ENCODE results near the gene PABPN1L.

PABPN1L gene, protein sequence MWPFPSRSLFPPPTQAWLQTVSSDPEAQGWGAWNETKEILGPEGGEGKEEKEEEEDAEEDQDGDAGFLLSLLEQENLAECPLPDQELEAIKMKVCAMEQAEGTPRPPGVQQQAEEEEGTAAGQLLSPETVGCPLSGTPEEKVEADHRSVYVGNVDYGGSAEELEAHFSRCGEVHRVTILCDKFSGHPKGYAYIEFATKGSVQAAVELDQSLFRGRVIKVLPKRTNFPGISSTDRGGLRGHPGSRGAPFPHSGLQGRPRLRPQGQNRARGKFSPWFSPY

DNA sequence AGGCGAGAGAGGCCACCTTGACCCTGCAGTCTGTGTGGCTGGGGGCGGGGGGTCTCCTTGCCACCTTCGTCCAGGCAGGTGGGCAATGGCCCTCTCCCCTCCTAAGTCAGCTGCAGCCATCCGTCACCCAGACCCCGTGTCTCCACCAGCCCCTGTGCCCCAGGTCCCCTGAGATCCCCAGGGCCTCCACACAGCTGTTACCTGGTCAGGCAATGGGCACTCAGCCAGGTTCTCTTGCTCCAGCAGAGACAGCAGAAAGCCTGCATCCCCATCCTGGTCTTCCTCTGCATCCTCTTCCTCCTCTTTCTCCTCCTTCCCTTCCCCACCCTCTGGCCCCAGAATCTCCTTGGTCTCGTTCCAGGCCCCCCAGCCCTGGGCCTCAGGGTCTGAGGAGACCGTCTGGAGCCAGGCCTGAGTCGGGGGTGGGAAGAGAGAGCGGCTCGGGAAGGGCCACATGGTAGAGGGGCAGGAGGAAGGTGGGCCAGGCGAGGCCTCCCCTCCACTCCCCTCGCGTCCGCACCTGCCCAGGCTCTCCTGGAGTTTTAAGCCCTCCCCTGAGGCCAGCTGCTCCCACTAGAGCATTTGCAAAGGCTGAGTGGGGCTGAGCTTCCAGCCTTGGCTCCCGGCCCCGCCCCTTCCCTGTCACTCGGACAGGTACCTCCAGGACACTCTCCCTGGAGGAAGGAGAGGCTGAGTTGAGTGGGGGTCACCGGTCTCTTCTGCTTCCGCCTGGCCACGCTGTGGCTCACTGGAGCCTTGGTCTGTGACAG, at the start of gene PABPN1L:
Gene PABPN1L, minus strand, starts transcription at position 510 of the 770 bp plus-strand sequence. Its CDS starts 54 bp downstream, at position 456.
- DNase-seq = no peak

DNA sequence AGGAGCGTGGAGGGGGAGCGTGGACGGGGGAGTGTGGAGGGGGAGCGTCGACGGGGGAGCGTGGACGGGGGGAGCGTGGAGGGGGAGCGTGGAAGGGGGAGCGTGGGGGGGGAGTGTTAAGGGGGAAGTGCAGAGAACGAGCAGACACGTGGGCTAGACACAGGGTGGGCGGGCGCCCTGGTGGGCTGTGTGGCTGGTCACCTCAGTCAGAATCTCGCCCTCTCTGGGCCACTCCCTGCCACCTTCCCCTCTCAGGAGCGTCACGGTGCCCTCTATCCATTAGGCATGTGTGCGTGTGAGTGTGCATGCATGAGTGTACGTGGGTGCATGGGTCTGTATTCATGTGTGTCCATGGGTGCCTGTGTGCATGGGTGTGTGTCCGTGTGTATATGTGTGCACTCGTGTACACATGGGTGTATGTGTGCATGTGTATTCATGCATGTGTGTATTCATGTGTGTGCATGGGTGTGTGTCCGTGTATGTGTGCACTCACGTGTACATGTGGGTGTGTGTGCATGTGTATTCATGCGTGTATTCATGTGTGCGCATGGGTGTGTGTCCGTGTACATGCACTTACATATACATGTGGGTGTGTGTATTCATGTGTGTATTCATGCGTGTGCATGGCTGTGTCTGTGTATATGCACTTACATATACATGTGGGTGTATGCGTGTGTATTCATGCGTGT, 49.3 kb upstream of the PABPN1L start:
- DNase-seq = no peak

DNA sequence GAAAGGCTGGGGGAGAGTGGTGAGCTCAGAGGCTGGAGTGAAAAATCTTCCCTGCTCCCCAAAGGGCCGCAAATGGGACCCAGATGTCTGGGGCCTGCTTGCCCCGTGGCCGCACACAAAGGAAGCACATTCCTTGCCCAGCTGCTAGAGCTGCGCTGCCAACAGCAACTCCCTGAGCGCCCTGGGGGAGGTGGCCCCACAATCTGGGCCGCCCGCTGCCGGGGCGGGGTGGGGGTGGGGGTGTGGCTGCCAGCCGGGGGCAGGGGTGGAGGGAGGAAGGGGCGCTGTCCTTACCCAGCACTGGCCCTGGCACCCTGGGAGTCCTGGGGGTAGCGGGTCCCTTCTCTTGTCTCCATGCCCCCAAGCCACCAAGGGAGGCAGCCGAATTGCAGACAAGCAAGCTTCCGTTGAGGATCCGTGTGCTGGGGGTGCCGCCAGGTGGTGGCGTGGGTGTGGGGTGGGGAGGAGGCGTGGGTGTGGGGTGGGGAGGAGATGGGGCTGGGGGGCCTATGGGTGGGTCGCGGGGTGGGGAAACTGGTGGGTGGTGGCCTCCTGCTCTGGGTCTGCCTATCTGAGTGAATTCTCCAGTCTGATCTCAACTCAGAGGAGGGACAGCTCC, 48.4 kb upstream of the PABPN1L start:
- DNase-seq = no peak

DNA sequence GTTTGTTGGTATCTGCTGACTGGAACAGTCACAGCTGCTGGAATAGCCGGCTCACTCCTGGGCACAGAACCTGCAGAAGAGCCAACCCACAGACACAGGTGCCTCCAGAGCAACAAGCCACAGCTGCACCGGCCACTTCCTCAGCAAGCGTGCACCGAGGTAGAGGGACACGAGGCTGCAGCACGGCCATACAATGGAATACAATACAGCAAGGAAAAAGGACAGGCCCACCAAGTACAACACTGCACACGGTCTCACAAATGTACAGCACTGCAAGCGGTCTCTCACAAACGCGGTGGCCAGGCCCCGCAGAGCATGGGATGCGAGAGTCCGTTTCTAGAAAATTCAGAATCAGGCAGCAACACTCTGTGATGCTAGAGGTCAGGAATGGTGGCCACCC, 47.4 kb upstream of the PABPN1L start:
- no peak for DNase-seq

DNA sequence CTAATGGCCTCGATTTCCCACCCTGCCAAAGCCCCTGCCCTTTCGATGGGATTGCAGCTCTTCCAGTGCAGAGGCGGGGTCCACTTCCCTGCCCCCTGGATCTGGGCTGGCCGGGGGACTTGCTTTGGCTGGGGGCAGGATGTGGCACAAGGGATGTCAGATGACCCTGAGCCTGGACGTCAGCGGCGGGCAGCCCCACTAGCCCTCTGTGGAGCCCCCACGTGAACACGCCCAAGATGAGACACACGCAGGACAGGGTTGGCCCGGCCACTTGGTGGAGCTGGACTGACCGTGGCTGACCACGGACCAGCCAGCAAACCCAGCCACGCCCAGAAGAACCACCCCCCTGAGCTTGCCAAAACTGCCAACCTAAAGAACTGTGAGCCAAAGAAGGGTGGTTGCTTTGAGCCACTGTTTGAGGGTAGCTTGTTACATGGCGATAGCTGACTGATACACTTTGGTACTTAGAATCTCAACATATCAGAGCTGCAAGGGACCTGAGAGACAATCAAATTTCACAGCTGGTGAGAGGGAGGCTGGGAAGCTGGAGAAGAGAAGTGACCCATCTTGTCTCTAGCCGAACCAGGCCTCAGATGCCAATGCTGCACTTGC, 46.6 kb upstream of the PABPN1L start:
- no peak for DNase-seq

DNA sequence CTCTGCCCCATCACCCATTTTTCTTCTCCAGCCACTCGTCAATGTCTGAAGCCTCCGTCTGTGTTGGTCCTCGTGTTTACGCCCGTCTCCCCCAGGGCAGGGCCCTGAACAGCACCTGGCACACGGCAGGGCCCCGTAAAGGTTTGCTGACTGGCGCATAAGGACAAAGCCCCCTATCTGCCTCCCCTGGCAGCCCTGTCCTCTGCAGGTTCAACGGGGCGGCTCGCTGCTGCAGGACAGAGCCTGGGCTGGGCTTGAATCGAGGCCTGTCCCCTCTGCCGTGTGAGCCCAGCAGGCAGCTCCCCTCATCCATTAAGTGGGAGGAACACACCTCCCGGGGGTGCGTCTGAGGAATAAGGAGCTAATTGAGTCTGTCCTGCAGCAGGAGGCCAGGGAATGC, 46.1 kb upstream of the PABPN1L start:
- no peak for DNase-seq

DNA sequence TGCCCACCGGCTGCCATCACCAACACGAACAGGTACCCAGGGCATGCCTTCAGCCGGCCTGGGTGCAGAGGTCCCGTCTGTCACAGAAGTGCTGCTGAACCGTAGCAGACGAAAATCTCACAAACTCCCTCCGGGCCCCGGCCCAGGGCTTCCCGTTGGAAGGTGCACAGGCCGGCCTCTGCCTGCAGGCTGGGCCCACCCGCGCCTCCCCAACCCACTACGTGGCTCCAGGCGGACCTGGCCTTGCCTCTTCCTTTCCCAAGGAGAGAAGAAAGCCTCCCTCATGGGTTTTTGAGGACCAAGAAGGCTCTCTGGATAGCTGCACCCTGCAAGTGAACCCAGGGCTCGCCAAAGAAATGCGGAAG, 45.5 kb upstream of the PABPN1L start:
- no peak for DNase-seq

DNA sequence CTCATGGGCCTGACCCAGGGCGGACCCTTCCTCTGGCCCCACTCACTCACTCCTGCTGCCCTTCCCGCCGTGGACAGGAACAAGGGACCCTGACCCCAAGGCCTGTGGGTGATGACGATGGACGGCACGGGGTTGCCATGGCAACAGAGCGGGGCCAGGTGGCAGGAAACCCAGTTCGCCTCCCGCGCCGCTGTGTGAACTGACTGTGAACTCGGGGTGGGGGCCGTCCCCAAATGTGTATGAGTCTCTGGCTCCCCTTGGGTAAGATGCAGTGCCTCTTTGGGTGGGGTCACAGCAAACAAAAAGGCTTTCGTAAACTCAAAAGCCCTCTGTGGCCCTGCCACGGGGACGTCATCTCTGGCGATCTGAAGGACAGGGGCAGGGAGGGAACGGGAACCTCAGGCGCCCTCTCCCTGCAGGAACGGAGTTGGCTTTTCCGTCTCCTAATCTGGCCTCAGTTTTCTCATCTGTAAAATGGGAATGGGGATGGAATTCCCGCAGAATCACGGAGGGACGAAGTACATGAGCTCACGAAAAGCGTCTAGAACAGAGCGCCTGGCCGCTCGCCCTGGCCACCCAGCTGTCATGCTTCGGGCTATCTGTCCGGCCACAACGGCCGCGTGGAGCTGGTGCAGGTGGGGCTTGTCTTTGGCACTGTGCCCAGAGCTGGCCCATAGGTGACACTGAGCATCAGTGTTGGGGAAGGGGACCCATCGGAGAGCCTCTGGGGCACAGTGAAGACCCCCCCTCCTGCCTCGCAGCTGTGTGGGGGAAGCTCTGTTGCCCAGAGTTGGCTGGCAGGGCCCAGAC, 44.9 kb upstream of the PABPN1L start:
- no peak for DNase-seq

DNA sequence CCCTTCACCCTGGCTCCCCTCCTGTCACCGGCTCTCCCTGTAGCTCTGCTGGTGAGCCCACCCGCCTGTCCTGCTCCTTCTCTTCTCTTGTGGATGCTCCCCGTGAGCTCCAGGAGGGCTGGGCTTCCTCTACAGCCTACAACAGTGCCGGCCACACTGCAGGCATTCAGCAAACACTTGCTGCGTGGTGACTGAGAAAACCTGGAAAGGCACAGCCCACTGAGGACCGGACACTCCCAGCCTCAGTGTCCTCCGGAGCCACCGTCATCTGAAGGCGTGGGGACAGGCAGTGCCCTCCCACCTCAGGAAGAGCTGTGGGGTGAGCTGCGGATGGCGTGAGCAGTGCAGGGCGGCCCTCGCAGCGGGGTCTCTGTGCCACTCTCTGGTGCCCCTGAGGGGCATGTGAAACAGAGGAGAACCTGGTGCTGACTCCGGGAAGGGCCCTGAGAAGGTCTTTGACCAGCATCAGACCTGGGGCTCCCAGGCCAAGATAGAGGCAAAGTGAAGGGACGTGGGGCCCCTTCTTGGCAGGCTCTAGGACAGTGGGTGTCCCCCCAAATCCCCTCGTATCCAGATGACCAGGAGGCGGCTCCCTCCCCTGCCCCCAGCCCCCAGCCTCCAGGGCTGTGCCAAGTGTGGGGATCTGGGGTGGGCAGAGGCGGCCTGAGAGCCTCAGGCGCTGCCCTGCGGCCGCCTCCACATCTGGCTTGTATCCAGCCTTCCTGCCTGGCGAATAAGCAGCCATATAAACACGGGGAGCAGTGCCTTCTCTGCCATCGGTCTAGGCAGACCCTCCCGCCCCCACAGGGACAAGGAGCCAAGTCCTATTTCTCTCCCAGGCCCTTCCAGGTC, 44.0 kb upstream of the PABPN1L start:
- no peak for DNase-seq

DNA sequence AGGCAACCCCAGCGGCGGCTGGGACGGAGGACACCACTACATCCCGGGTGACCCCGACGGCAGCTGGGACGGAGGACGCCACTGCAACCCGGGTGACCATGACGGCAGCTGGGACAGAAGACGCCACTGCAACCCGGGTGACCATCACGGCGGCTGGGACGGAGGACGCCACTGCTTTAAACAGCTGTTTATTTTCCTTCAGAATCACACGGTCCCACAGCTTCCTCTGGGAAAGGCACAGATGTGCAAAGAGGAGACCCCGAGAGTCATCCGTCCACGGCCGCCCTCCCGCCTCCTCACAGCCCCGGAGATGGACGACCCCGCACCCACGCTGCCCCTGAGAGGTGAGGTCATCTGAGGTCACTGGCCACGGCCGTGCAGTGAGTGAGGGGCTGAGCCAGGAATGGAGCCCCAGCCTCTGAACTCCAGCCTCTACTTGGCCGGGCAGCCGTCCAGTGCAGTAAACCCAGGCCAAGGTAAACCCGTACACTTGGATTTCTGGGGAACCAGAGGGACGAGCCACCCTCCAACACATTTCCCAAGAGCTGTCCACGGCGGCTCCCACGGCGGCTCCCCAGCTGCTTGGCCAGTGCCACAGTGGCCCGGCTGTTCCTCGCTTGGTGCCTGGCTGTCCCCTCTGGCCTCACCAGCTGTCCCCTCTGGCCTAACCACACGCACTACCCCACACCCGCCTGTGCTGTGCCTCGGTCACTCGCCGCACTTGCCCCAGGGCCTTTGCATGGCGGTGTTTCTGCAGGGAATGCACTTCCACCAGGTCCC, 43.2 kb upstream of the PABPN1L start:
- DNase-seq = no peak

DNA sequence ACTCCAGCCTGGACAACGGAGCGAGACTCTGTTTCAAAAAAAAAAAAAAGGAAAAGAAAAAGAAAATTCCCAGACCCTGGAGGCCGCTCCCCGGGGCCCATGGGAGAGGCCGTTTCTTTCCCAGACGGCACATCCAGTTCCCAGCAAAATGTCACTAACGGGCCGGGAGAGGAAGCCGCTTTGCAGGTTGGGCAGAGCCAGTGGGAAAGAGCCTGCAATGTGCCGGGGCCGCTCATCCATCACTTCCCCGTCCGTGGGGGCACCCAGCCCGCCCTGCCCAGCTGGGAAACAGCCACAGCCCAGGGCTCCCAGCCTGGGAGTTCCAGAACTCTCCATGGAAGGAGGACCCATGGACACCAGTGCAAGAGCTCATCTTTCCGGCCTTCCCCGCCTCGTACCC, 41.8 kb upstream of the PABPN1L start:
- DNase-seq = no peak

DNA sequence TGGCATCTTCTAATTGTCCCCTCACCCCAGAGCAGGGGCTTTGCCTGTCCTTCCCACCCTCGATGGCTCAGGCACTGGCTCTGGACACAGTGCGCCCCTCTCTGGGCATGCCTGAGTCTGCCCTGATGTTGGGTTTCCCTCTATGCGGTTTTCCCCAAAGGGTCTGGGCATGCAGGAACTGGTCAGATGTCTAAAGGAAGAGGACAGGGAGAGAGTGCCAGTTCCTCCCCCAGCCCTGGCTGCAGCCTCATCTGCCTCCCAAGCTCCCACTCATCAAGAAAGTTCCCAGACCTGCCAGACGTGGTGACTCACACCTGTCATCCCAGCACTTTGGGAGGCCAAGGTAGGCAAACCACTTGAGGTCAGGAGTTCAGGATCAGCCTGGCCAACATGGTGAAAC, 41.3 kb upstream of the PABPN1L start:
- no peak for DNase-seq

DNA sequence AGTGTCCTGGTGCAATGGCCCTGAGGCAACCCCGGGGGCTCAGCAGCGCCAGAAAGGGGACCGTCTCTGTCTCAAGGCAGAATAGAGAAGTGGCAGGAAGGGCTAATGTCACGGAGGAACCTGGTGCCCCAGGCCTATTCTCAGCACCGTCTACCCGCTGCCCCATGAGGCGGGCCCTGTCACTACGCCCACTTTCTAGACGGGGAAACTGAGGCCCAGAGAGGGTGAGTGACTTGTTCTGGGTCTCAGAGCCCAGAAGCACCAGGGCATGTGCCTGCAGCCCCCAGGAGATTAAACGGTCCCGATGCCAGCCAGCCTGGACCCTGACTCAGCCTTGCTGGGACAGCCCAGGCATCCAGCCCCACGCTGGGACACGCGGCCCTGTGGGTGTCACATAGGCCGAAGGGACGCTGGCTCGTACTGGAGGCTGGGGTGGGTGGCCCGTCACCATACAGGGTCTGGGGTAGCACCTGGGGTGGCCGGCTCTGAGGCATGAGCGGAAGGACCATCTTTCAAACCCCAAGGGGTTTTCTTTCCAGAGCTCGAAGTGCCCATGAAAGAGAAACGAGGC, 40.2 kb upstream of the PABPN1L start:
- no peak for DNase-seq

DNA sequence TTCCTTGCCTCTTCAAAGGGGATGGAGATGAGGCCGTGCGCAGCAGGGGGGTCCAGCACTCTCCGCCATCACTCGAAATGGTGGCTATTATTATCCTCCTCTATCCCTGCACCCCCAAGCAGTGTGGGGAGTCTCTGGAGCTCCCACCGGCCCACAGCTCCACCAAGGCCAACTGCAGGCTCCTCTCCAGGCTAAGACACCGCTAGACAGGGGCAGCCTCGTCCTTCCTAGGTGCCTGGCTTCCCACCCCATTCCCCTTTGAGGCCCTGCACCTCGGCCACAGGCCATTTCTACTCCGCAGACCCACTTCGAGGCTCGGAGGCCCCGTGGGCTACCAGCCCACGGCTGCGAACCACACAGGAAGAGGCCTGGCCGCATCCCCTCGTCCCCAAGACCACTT, 39.6 kb upstream of the PABPN1L start:
- DNase-seq = no peak

DNA sequence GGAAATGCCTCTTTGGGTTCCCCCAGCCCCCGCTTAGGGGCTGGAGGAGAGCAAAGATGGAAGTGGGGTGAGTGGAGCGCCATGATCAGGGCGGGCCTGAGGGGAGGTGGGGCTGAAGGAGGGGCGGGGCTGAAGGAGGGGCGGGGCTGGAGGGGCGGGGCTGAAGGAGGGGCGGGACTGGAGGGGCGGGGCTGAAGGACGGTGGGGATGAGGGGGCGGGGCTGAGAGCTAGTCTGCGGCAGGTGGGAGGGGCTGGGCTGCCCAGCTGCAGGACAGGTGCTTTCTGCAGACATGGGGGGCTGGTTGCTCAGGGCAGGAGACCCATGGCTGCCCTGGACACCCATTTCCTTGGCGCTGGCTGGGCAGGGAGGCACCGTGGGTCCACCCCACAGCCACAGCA, 39.1 kb upstream of the PABPN1L start:
- peak; percentile 8 to 10 for DNase-seq

DNA sequence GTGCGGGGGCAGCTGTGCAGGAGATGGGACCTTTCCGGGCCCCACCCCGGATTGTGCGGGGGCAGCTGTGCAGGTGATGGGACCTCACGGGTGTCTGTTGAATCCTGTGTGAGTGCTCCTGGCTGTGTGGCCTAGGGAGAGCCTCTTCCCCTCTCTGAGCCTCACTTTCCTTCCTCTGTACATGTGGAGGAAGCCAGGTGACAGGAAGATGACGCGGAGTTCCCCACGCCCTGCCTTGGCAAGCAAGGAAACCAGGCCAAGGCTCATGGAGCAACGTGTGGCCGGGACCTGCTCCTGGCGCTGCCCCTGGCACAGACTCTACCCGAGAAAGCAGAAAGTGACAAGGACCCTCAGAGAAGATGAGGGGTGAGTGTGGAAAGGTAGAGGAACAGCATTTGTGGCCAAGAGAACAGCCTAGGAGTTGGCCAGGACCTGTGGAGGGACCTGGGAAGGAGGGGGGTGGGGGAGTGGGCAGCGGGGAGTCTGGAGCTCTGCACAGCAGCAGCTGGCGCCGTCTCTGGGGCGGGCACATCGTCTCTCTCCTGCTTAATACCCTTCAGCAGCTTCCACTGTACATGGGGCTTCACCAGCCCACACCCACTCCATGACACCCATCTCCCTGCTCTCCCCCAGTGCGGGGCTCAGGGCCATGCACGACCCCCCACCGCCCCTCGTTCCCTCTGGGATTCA, 38.4 kb upstream of the PABPN1L start:
- no peak for DNase-seq

DNA sequence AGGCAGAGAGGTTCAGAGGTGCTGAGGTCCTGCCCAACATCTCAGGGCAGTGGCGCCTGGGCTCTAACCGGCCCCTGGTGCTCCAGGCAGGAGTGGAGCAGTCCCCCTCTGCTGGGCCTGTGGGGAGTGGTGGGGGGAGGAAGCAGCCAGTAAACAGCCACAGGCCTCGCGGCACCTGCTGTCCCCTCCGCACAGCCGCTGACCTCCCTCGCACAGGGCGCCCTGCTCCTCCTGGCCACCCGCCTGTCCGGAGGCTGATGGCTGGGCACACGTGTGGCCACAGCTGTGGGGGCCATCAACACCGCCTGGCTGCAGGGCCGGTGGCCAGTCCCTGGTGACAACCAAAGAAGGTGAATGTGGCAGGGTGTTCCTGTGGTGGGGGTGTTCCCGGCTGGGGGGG, 36.8 kb upstream of the PABPN1L start:
- DNase-seq = no peak

DNA sequence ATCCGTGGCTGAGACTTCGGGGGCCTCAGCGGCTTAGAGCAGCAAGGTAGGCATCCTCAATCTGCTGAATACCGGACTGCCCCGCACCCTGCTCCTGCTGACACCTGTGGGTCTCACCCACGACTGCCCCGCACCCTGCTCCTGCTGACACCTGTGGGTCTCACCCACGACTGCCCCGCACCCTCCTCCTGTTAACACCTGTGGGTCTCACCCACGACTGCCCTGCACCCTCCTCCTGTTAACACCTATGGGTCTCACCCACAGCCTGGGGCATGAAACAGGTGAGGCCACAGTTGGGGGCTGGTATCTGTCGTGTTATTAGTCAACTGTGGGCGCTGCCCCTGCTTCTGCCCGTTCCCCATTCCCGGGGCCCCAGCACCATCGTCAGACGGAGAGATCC, 36.3 kb upstream of the PABPN1L start:
- DNase-seq = no peak

DNA sequence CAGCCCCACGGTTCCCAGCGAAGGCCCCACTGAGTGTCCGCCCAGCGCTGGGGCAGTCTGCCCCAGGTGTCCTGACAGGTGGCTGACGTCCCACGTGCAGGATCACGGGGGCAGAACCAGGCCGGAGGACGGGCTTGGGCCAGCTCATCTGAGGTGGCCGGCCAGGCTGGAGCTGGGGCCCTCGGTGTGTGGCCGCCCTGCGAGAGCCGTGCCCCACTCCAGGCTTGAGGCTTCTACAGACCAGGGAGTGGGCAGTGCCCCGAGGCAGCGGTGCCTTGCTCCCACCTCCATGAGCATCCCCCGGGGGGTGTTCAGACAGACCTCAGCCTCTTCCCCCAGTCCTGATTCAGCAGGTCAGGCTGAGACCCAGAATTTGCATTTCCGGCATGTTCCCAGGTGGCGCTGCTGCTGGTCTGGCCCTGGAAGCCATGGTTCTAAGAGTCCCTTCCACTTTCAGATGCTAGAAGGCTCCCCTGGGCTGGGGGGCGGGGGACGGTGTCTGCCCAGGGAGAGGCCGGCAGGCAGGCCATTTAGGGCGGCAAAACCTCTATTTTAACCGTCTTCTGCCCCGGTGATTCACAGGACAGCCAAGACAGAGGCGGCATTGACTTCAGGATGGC, 35.4 kb upstream of the PABPN1L start:
- no peak for DNase-seq

All from activated CD4-positive, alpha-beta T cell treated with anti-CD3 and anti-CD28 coated beads, Interleukin-2, amount 50 U/mL, for 48 hours (primary cell).